Neuron (in vitro differentiated cells): ENCODE data around the gene GTSF1L.
"Not testable (repeated sequence)": the region's sequence is repeated elsewhere in the genome, so short reads cannot be mapped to it uniquely, and the experiment has no call there.

Experiments used
- H2AFZ ChIP-seq: one replicate; pipeline ENCODE4 v1.6.1; 2013; ENCODE audit warnings: low read depth, mild to moderate bottlenecking, inconsistent platforms, low read length, moderate library complexity
- H3K27me3 ChIP-seq: one replicate; pipeline ENCODE4 v1.6.1; 2013; ENCODE audit warnings: low read length; ENCODE audit not compliant: insufficient read depth
- H3K36me3 ChIP-seq: one replicate; pipeline ENCODE4 v1.6.1; 2013; ENCODE audit warnings: low read length; ENCODE audit not compliant: insufficient read depth
- H3K4me1 ChIP-seq: one replicate; pipeline ENCODE4 v1.6.1; 2013; ENCODE audit warnings: low read length; ENCODE audit not compliant: insufficient read depth
- H3K4me3 ChIP-seq: 2 replicates; pipeline ENCODE4 v1.5.1; 2013; ENCODE audit warnings: mild to moderate bottlenecking, low read length, moderate library complexity
- H3K9me3 ChIP-seq: one replicate; pipeline ENCODE4 v1.6.1; 2013; ENCODE audit warnings: low read length

The GTSF1L gene

GRCh38 chr20:43726811-43727338 lies at the start of gene GTSF1L:
Gene GTSF1L, minus strand, starts transcription at chr20:43727002. Its CDS starts 308 bp downstream, at chr20:43726694.
- no peak within 1 kb of the TSS for H2AFZ ChIP-seq
- no peaks in the 10 kb centered on the region for H3K9me3 ChIP-seq
- H3K4me3 ChIP-seq, result no peak within 1 kb of the TSS
- H3K36me3 ChIP-seq, result no peaks in the 10 kb centered on the region
- H3K27me3 ChIP-seq, result no peaks in the 10 kb centered on the region
- no peaks in the 10 kb centered on the region for H3K4me1 ChIP-seq

- Histone ChIP-seq H2AFZ (no peak overlapping the region), H3K27me3 (no peaks in the 10 kb centered on the region), H3K9me3 (peaks cover 2% of the 10 kb centered on the region), H3K4me3 (no peak overlapping the region), H3K4me1 (peaks cover 4% of the 10 kb centered on the region), H3K36me3 (no peaks in the 10 kb centered on the region)
Observed at GRCh38 chr20:43774754-43775153, 48.0 kb upstream of the GTSF1L start.

GRCh38 chr20:43771503-43772190 lies 44.8 kb upstream of the GTSF1L start:
- no peaks in the 10 kb centered on the region for H3K36me3 ChIP-seq
- H2AFZ ChIP-seq, result no peak overlapping the region
- no peaks in the 10 kb centered on the region for H3K9me3 ChIP-seq
- peaks cover 4% of the 10 kb centered on the region for H3K27me3 ChIP-seq
- peaks cover 22% of the 10 kb centered on the region for H3K4me1 ChIP-seq
- no peak overlapping the region for H3K4me3 ChIP-seq

- H3K36me3 ChIP-seq, result no peaks in the 10 kb centered on the region
- no peaks in the 10 kb centered on the region for H3K9me3 ChIP-seq
- no peak overlapping the region for H3K4me3 ChIP-seq
- H2AFZ ChIP-seq, result no peak overlapping the region
- H3K27me3 ChIP-seq, result peaks cover 4% of the 10 kb centered on the region
- H3K4me1 ChIP-seq, result peaks cover 35% of the 10 kb centered on the region
Observed at GRCh38 chr20:43770342-43770741, 43.5 kb upstream of the GTSF1L start.

- Histone ChIP-seq H3K36me3 (no peaks in the 10 kb centered on the region), H3K4me1 (peaks cover 38% of the 10 kb centered on the region), H2AFZ (no peak overlapping the region), H3K4me3 (no peak overlapping the region), H3K27me3 (peaks cover 4% of the 10 kb centered on the region), H3K9me3 (no peaks in the 10 kb centered on the region)
Observed at GRCh38 chr20:43767686-43768474, 41.1 kb upstream of the GTSF1L start.

GRCh38 chr20:43766917-43767316 lies 40.1 kb upstream of the GTSF1L start:
- H3K4me1 ChIP-seq, result peaks cover 48% of the 10 kb centered on the region
- H3K9me3 ChIP-seq, result no peaks in the 10 kb centered on the region
- peaks cover 4% of the 10 kb centered on the region for H3K27me3 ChIP-seq
- H2AFZ ChIP-seq, result no peak overlapping the region
- no peaks in the 10 kb centered on the region for H3K36me3 ChIP-seq
- H3K4me3 ChIP-seq, result no peak overlapping the region

GRCh38 chr20:43766385-43766784 lies 39.6 kb upstream of the GTSF1L start:
- Histone ChIP-seq H3K9me3 (no peaks in the 10 kb centered on the region), H3K4me1 (peaks cover 50% of the 10 kb centered on the region), H2AFZ (peak overlapping the region; percentile 33), H3K36me3 (no peaks in the 10 kb centered on the region), H3K4me3 (peak overlapping the region; percentile 17), H3K27me3 (peaks cover 4% of the 10 kb centered on the region)

GRCh38 chr20:43765916-43766315 lies 39.1 kb upstream of the GTSF1L start:
- Histone ChIP-seq H3K9me3 (no peaks in the 10 kb centered on the region), H3K4me1 (peaks cover 51% of the 10 kb centered on the region), H3K36me3 (no peaks in the 10 kb centered on the region), H2AFZ (peak overlapping the region; percentile 33), H3K27me3 (peaks cover 4% of the 10 kb centered on the region), H3K4me3 (peak overlapping the region; percentile 17)

GRCh38 chr20:43762911-43763310 lies 36.1 kb upstream of the GTSF1L start:
- H3K36me3 ChIP-seq, result no peaks in the 10 kb centered on the region
- H3K27me3 ChIP-seq, result peaks cover 4% of the 10 kb centered on the region
- peaks cover 46% of the 10 kb centered on the region for H3K4me1 ChIP-seq
- H3K9me3 ChIP-seq, result no peaks in the 10 kb centered on the region
- no peak overlapping the region for H3K4me3 ChIP-seq
- no peak overlapping the region for H2AFZ ChIP-seq

- Histone ChIP-seq H3K4me1 (peaks cover 34% of the 10 kb centered on the region), H2AFZ (no peak overlapping the region), H3K27me3 (no peaks in the 10 kb centered on the region), H3K4me3 (no peak overlapping the region), H3K9me3 (no peaks in the 10 kb centered on the region), H3K36me3 (no peaks in the 10 kb centered on the region)
Observed at GRCh38 chr20:43761386-43762340, 34.9 kb upstream of the GTSF1L start.

GRCh38 chr20:43757888-43758287 lies 31.1 kb upstream of the GTSF1L start:
- H3K27me3 ChIP-seq, H3K4me3 ChIP-seq, H3K9me3 ChIP-seq, H2AFZ ChIP-seq, H3K36me3 ChIP-seq: not testable (repeated sequence)
- peaks cover 18% of the 10 kb centered on the region for H3K4me1 ChIP-seq

GRCh38 chr20:43755851-43756250 lies 29.0 kb upstream of the GTSF1L start:
- Histone ChIP-seq H3K27me3 (peaks cover 7% of the 10 kb centered on the region), H3K36me3 (no peaks in the 10 kb centered on the region), H2AFZ (no peak overlapping the region), H3K4me1 (no peaks in the 10 kb centered on the region), H3K9me3 (no peaks in the 10 kb centered on the region), H3K4me3 (no peak overlapping the region)
